ENCODE data around the gene TTF1. TPM values are rescaled to one million over a fixed set of nuclear protein-coding genes. Genes with fewer than 3 reads are reported as not detected.

TTF1 gene
- total and polyA plus RNA-seq, 2 of the 13 experiments (the other 11 are each of a cell fraction or from before 2014, with no cell fraction given), result 3.4 to 9.8 TPM

GRCh38 chr9:132406554-132407122, at the start of gene TTF1 (continued):
- TF ChIP-seq, protein P1, sequence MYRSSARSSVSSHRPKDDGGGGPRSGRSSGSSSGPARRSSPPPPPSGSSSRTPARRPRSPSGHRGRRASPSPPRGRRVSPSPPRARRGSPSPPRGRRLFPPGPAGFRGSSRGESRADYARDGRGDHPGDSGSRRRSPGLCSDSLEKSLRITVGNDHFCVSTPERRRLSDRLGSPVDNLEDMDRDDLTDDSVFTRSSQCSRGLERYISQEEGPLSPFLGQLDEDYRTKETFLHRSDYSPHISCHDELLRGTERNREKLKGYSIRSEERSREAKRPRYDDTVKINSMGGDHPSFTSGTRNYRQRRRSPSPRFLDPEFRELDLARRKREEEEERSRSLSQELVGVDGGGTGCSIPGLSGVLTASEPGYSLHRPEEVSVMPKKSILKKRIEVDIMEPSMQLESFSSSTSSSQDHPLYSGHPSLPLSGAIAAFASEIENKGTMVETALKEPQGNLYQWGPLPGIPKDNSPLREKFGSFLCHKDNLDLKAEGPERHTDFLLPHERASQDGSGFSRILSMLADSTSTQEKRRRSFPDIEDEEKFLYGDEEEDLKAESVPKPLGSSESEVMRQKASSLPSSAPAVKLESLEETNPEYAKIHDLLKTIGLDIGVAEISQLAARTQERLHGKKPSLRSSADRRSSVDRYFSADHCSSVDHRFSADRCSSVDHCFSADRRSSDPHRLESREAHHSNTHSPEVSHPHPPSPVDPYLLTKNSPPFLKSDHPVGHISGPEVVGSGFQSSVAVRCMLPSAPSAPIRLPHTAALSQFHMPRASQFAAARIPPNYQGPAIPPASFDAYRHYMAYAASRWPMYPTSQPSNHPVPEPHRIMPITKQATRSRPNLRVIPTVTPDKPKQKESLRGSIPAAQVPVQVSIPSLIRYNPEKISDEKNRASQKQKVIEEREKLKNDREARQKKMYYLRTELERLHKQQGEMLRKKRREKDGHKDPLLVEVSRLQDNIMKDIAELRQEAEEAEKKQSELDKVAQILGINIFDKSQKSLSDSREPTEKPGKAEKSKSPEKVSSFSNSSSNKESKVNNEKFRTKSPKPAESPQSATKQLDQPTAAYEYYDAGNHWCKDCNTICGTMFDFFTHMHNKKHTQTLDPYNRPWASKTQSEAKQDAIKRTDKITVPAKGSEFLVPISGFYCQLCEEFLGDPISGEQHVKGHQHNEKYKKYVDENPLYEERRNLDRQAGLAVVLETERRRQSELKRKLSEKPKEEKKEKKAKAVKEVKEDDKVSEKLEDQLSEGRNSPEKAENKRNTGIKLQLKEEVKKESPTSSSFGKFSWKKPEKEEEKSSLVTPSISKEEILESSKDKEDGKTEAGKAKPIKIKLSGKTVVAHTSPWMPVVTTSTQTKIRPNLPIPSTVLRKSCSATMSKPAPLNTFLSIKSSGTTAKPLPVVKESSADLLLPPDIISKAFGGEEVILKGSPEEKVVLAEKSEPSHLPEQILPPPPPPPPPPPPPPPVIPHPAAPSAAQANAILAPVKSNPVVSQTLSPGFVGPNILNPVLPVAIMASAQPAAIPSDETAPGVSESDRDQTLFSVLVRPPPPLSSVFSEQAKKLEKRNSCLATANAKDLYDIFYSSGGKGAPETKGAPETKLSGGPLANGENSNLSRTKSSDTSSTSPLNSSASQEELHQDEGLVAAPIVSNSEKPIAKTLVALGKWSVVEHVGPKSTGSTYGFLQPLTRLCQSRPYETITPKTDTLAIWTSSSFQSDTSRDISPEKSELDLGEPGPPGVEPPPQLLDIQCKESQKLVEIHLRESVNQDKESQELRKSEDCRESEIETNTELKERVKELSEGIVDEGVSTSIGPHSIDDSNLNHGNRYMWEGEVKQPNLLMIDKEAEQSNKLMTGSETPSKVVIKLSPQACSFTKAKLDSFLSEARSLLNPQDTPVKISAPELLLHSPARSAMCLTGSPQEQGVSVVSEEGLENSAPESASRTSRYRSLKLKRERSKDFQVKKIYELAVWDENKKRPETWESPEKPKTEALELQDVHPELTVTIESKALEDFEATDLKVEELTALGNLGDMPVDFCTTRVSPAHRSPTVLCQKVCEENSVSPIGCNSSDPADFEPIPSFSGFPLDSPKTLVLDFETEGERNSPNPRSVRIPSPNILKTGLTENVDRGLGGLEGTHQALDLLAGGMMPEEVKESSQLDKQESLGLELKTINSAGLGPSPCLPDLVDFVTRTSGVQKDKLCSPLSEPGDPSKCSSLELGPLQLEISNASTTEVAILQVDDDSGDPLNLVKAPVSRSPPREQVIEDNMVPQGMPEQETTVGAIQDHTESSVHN (CRISPR knock-in tag; IDR thresholded peaks at IDR 0.05), result no peak
- no peak for TF ChIP-seq SIX4 (CRISPR knock-in tag; IDR thresholded peaks at IDR 0.05)
- no peak for TF ChIP-seq ZNF160 (CRISPR knock-in tag; IDR thresholded peaks at IDR 0.05)
- peak; percentile 99 for TF ChIP-seq RFX3 (CRISPR knock-in tag; IDR thresholded peaks at IDR 0.05)
- no peak for TF ChIP-seq ZNF180 (CRISPR knock-in tag; IDR thresholded peaks at IDR 0.05; ENCODE audit: borderline replicate concordance, low read depth)
- TF ChIP-seq, protein P2, sequence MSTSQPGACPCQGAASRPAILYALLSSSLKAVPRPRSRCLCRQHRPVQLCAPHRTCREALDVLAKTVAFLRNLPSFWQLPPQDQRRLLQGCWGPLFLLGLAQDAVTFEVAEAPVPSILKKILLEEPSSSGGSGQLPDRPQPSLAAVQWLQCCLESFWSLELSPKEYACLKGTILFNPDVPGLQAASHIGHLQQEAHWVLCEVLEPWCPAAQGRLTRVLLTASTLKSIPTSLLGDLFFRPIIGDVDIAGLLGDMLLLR (CRISPR knock-in tag; IDR thresholded peaks at IDR 0.05), result no peak
- TF ChIP-seq ZNF333 (CRISPR knock-in tag; IDR thresholded peaks at IDR 0.05; ENCODE audit: borderline replicate concordance), result no peak
- TF ChIP-seq, protein P3, sequence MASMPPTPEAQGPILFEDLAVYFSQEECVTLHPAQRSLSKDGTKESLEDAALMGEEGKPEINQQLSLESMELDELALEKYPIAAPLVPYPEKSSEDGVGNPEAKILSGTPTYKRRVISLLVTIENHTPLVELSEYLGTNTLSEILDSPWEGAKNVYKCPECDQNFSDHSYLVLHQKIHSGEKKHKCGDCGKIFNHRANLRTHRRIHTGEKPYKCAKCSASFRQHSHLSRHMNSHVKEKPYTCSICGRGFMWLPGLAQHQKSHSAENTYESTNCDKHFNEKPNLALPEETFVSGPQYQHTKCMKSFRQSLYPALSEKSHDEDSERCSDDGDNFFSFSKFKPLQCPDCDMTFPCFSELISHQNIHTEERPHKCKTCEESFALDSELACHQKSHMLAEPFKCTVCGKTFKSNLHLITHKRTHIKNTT (CRISPR knock-in tag; IDR thresholded peaks at IDR 0.05), result no peak
- no peak for TF ChIP-seq ZBTB20 (CRISPR knock-in tag; IDR thresholded peaks at IDR 0.05; ENCODE audit: borderline replicate concordance, low read depth)
- TF ChIP-seq MXD1 (CRISPR knock-in tag; IDR thresholded peaks at IDR 0.05), result no peak
- TF ChIP-seq ZNF850 (CRISPR knock-in tag; conservative IDR thresholded peaks at IDR 0.05), result no peak
- TF ChIP-seq ZNF883 (CRISPR knock-in tag; IDR thresholded peaks at IDR 0.05; ENCODE audit: not compliant biosample characterization), result no peak
- TF ChIP-seq KLF12 (CRISPR knock-in tag; IDR thresholded peaks at IDR 0.05; ENCODE audit: borderline replicate concordance), result no peak
- TF ChIP-seq SMARCE1 (IDR thresholded peaks at IDR 0.05; ENCODE audit: borderline replicate concordance), result no peak
- no peak for TF ChIP-seq NPAS2 (CRISPR knock-in tag; IDR thresholded peaks at IDR 0.05; ENCODE audit: borderline replicate concordance)
- peak; percentile 81 for TF ChIP-seq ATF1 (CRISPR knock-in tag; IDR thresholded peaks at IDR 0.05)
- no peak for TF ChIP-seq ZNF777 (CRISPR knock-in tag; IDR thresholded peaks at IDR 0.05)
- no peak for TF ChIP-seq TEAD3 (CRISPR knock-in tag; optimal IDR thresholded peaks at IDR 0.05; ENCODE audit: borderline replicate concordance)
- no peak for TF ChIP-seq ZNF788 (CRISPR knock-in tag; IDR thresholded peaks at IDR 0.05; ENCODE audit: borderline replicate concordance)
- no peak for TF ChIP-seq ZNF451 (CRISPR knock-in tag; IDR thresholded peaks at IDR 0.05)
- no peak for TF ChIP-seq KDM6A (CRISPR knock-in tag; IDR thresholded peaks at IDR 0.05; ENCODE audit: low read depth)
- 0 out of 2 replicates have a peak, but pooled peaks have one; percentile 19 for TF ChIP-seq ZNF441 (CRISPR knock-in tag; IDR thresholded peaks at IDR 0.05; ENCODE audit: borderline replicate concordance)

Measured in HepG2 (cell line).